NCI-H1436 treated with DMSO at 0.1 percent for 48 hours (cell line): ENCODE measurements around the gene DRC1.

Source experiments
- DNase-seq: peaks from one replicate; lab custom pipeline; 2025; lab: John Stamatoyannopoulos, UW

The DRC1 gene

DNA sequence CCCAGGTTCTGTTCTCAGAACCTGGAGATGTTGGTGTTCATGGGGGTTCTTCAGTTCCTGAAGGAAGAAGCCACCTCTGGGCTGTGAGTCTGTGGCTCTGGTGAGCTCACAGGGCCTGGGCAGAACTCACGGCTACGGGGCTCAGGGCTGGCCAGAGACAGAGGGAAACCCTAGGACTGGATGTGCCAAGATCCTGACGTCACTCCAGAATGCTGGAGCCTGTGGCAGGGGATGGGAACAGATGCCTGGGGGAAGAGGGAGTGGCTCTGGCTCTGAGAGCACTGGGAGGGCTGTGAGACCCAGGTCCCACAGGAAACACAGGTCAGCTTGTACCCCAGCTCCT is 76.2 kb downstream of the DRC1 start, which contains the start of gene OTOF:
TSS of gene OTOF (minus strand) at position 214 of the 343 bp plus-strand sequence.
- DNase-seq = no peak

GRCh38 chr2:26478366-26478765 is 76.6 kb downstream of the DRC1 start:
- DNase-seq = no peak

DNA sequence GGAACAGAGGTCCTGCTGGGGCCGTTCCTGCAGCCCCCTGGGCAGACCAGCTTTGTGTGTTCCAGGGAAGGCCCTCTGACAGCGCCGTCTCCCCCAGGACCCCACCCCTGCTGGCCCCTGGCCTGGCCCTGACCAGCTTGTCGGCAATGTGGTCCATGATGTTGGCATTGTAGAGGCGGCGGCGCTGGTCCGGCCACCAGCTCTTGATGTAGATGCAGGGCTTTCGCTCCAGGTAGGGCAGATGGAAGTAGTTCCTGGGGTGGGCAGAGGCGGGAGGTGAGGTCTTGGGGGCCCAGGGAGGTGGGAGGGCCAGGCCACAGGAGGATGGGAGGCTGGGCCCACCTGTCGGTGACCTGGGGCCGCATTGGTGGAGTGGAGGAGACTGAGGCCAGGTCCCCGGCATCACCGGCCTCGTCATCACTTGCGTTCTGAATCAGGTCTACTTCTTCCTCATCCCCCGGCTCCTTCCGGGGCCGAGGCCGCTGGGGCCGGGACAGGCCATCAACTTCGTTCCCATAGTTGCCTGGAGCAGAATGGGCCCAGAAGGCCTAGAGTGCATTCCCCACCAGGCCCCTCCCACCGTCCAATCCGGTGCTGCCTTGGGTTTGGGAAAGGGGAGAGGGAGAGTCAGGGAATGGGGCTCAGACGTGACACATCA is 77.5 kb downstream of the DRC1 start:
- no peak for DNase-seq

DNA sequence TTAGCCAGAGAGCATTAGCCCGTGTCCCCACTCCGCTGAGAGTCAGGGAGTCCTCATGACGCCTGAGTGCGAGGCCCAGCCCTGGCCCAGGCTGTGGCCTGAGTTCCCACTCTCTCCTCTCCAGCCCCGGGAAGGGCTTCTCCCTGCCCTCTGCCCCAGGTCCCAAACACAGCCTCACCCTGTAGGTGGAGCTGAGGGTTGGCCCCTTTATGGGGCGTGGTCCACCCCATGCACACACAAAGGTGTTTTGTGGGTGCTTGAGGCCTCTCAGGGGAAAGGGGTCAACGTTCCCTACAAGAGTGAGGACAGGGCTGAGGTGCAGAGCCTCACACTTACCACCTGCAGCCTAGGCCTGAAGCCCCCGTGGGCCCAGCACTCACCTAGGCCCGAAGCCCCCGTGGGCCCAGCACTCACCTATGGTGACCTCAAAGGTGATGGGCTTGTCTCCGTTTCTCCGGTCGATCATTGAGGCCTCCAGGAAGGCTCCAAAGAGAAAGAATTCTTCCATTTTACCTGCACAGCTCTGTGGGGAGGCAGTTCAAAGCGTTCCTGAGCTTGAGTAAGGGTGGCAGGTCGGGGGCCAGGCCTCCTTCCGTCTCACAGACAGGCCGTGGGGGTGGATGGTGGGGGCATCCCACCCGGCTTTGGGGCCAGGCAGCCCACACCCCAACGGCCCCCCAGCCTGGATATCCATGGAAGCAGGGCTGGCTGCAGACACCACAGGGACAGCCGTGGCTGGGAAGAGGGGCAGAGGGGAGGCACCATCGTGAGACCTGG is 78.3 kb downstream of the DRC1 start:
- DNase-seq = no peak

GRCh38 chr2:26480566-26481423 is 79.1 kb downstream of the DRC1 start:
- no peak for DNase-seq

GRCh38 chr2:26481706-26482105 is 80.0 kb downstream of the DRC1 start:
- no peak for DNase-seq

GRCh38 chr2:26482211-26483026 is 80.7 kb downstream of the DRC1 start:
- DNase-seq = no peak

- DNase-seq = no peak
Observed at GRCh38 chr2:26483027-26483326, 81.3 kb downstream of the DRC1 start.

GRCh38 chr2:26483516-26483915 is 81.8 kb downstream of the DRC1 start:
- no peak for DNase-seq

- DNase-seq = no peak
Observed at GRCh38 chr2:26483957-26484565, 82.3 kb downstream of the DRC1 start.

- DNase-seq = no peak
Observed at GRCh38 chr2:26484579-26484978, 82.9 kb downstream of the DRC1 start.

DNA sequence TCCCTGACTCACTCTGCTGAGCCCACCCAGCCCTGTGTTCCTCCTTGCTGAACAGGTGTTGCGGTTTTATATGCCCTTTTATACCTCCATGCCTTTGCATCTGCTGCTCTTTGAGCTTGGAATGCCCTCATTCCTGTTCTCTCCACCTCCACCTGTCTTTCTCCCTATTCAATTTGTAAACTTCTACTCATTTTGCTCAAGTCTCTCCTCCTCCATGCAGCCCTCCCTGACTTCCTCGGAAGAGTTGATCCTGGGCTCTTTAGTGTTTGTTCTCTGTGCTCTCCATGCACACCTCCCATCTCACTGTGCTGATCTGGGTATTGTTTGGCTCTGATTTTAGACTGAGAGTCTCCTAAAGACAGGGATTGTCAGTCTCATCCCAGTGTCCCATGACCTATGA is 83.4 kb downstream of the DRC1 start:
- no peak for DNase-seq

- no peak for DNase-seq
Observed at GRCh38 chr2:26485725-26486418, 84.2 kb downstream of the DRC1 start.

DNA sequence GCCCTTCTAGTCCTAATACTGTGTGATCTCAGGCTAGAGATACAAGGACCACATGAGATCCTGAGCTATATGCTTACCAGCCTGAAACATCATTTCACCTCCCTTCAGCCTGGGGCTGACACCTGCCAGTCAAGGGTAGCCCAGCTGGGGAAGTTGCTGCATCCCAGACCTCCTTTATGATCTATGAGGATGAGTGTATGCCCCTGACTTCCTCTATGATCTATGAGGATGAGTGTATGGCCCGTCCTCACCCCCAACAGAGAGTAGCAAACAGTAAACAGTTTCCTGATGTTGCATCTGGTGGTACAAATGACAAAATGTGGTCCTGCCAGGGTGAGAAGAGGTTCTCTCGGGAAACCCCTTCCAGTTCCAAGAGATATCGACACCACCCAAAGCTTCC is 85.1 kb downstream of the DRC1 start:
- DNase-seq = no peak

GRCh38 chr2:26487192-26487591 is 85.5 kb downstream of the DRC1 start:
- no peak for DNase-seq

DNA sequence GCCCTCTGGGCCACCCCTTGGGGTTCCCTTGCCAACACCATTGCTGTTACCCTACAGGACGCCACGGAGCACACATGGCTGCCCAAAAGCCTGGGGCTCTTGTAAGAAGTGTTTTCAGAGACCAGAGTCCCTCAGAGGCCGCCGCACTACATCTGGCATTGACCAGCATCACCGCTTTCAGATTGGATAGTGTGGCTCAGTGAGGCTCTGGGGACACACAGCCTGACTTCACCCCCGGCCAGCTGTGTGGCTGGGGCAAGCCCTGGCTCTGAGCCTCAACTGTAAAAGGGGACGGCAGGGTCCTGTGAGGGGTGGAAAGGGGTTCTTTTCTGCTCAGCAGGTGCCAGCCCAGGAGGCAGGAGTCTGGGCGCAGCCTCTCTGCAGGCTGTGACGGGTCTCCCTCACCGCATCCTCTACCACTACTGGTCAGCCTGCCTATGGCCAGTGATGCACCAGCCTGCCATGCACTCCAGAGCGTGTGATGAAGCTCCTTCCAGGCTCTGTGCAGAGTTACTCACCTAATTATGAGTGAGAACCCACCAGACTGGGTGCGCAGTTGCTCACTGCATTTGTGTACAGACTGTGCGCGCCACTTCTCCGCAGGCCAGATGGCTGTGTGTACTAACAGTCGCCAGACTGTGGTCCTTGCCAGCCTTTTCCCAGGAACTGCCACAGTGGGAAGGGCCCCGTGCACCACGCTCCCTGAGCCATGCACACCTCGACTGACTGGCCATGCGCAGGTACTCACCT is 86.9 kb downstream of the DRC1 start:
- no peak for DNase-seq

DNA sequence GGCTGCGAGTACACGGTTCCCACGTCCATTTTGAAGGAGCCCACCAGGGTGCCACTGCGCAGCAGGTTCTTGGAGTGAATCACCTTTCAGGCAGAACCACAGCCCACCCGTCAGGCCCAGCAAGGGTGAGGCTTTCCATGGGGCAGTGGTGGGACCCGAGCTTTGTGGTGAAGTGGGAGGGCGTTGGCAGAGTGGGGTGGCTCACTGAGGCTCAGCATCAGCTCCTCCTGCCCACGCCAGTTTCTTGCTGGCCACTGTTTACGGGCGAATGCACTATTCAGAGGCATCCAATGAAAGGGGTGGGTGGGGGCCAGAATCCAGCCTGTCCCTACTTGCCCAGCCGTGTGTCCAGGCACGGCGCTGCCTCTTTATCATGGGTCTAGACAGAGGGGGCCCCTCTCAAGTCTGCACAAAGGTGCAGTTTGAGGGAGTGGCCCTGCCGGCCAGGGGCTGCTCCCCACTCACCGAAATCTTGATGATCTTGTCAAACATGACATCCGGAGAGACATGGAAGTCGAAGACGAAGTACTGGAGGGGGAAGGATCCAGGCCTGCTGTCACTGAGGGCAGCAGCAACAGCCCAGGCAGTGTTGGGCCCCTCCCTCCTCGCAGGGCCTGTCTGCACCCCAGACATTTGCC is 87.6 kb downstream of the DRC1 start:
- no peak for DNase-seq

GRCh38 chr2:26491563-26492167 is 89.9 kb downstream of the DRC1 start:
- DNase-seq = no peak

DNA sequence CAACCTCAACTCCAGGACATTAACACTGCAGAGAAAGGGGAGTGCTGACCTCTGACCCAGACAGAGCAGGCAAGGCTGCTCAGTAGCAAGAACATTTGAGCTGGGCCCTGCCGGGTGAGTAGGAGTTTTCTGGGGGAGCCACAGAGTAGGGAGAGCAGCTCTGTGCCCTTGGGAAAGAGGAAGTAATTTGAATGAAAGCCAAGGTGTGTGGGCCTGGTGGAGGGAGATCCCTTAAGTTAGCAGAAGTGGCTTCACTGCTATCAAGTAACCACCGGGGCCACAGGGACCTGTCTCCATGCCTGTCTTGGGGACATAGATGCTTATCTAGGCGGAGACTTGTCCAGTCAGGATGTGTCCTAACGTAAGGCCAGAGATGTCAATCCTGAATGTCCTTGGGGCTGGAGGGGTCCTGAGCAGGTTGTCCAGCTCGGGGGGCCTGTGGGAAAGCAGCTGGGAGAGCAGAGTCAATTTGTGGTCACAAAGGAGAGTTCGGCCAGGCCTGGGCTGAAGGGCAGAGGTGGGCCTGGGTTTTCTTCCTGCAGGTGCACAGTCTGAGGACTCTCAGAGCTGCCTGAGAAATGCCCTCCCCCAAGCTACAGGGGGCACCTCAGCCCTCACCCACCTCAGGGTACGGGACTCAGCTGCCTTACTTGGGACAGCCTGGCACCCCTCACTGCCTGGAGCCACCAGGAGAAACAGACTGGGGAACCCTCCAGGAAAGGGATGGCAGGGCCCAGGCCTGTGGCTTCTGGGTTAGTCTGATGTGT is 91.2 kb downstream of the DRC1 start:
- DNase-seq = no peak
